OCI-LY7 (cell line): ENCODE measurements around the gene ZNF644. TPM values are rescaled to one million over a fixed set of nuclear protein-coding genes. Genes with fewer than 3 reads are reported as not detected.

Experiments
- BruUV-seq: library from RNA; stranded (reverse); fragments of 400-500 nt; replicated peaks from 2 replicates; lab custom pipeline; 2021; lab: Mats Ljungman, UMichigan
- CTCF ChIA-PET: fragments of 300-600 bp; sonication (Branson Sonifier 250); formaldehyde crosslinking; loops from one replicate; lab custom pipeline; 2022; ENCODE audit warnings: antibody characterized with exemption; ENCODE audit not compliant: unreplicated experiment; lab: Charles Lee
- POLR2A ChIA-PET: fragments of 300-600 bp; sonication (Branson Sonifier 250); formaldehyde crosslinking; loops from one replicate; lab custom pipeline; 2022; ENCODE audit warnings: antibody characterized with exemption; lab: Charles Lee
- DNase-seq: peaks from one replicate; pipeline ENCODE4 v3.0.0-alpha.2; 2015; ENCODE audit warnings: low spot score
- H2AFZ ChIP-seq: fragments of 200-600 bp; sonication (generic), shearing (Covaris generic); 2 replicates; pipeline ENCODE4 v1.6.1; 2014; ENCODE audit warnings: mild to moderate bottlenecking, antibody characterized with exemption, low read length, moderate library complexity
- H3K27ac ChIP-seq: fragments of 200-600 bp; sonication (generic); 2 replicates; pipeline ENCODE4 v1.5.1; 2014; ENCODE audit warnings: mixed run types, low read depth, mild to moderate bottlenecking, moderate library complexity, low read length, inconsistent platforms; ENCODE audit not compliant: poor library complexity, severe bottlenecking
- H3K36me3 ChIP-seq: fragments of 200-600 bp; sonication (generic); 2 replicates; pipeline ENCODE4 v1.6.1; 2014; ENCODE audit warnings: mild to moderate bottlenecking, antibody characterized with exemption, low read length, moderate library complexity, mixed read lengths; ENCODE audit not compliant: insufficient read depth
- H3K4me1 ChIP-seq: fragments of 200-600 bp; sonication (generic); 2 replicates; pipeline ENCODE4 v1.5.1; 2014; ENCODE audit warnings: mild to moderate bottlenecking, low read length; ENCODE audit not compliant: insufficient read depth, poor library complexity, severe bottlenecking
- H3K4me2 ChIP-seq: fragments of 200-600 bp; sonication (generic); 2 replicates; pipeline ENCODE4 v1.6.1; 2014; ENCODE audit warnings: mild to moderate bottlenecking, low read length
- H3K4me3 ChIP-seq: fragments of 200-600 bp; sonication (generic); 2 replicates; pipeline ENCODE4 v1.5.1; 2014; ENCODE audit warnings: mild to moderate bottlenecking, low read depth, low read length; ENCODE audit not compliant: poor library complexity, severe bottlenecking
- H3K79me2 ChIP-seq: fragments of 200-600 bp; sonication (generic); 2 replicates; pipeline ENCODE4 v1.6.1; 2016; ENCODE audit warnings: low read depth, mild to moderate bottlenecking, low read length, moderate library complexity, mixed read lengths; ENCODE audit not compliant: insufficient read depth
- H3K9me2 ChIP-seq: fragments of 200-600 bp; sonication (generic); 2 replicates; pipeline ENCODE4 v1.6.1; 2016; ENCODE audit warnings: mild to moderate bottlenecking, low read length, mixed read lengths; ENCODE audit not compliant: insufficient read depth
- H3K9me3 ChIP-seq: fragments of 200-600 bp; sonication (generic); 2 replicates; pipeline ENCODE4 v1.6.1; 2014; ENCODE audit warnings: mild to moderate bottlenecking, mixed run types, low read length, mixed read lengths
- H4K20me1 ChIP-seq: fragments of 200-600 bp; sonication (generic); 2 replicates; pipeline ENCODE4 v1.6.1; 2014; ENCODE audit warnings: mild to moderate bottlenecking, antibody characterized with exemption, low read length, moderate library complexity, mixed read lengths; ENCODE audit not compliant: insufficient read depth
- CTCF ChIP-seq: fragments of 200-600 bp; sonication (generic); conservative IDR thresholded peaks from 2 replicates; pipeline ENCODE4 v1.5.1; 2014; ENCODE audit warnings: mild to moderate bottlenecking, antibody characterized with exemption, low read length, moderate library complexity, mixed read lengths
- EZH2phosphoT487 ChIP-seq: fragments of 200-600 bp; sonication (generic); IDR thresholded peaks from 2 replicates; pipeline ENCODE4 v1.6.1; 2018; ENCODE audit warnings: low read depth, borderline replicate concordance, mild to moderate bottlenecking, mixed run types, antibody characterized with exemption, low read length, moderate library complexity, mixed read lengths
- intact Hi-C: fragments of 100-400 bp; cut with micrococcal nuclease; formaldehyde crosslinking; loops from one replicate; pipeline ENCODE4 v1.10.0; 2022; ENCODE audit not compliant: unreplicated experiment
- total RNA-seq, 2 experiments: library from RNA; depleted of rRNA in 1 of 2; stranded (reverse); fragments of >200 nt in 1 of 2; shearing (Covaris generic) in 1 of 2; gene quantifications; 2 replicates each; pipeline ENCODE4 v1.2.3, GENCODE V29; 2014 to 2022

The ZNF644 gene
- total RNA-seq, 2 experiments from 2014 or later = 56.6 to 65.1 TPM

- Histone ChIP-seq H4K20me1 (no peaks in the 10 kb centered on the region), H3K4me1 (peaks cover 19% of the 10 kb centered on the region), H3K9me2 (no peaks in the 10 kb centered on the region), H3K4me2 (no peak overlapping the region), H3K36me3 (peaks cover 69% of the 10 kb centered on the region), H3K79me2 (peaks cover 100% of the 10 kb centered on the region), H3K9me3 (peaks cover 40% of the 10 kb centered on the region), H3K27ac (no peak overlapping the region), H2AFZ (no peak overlapping the region), H3K4me3 (no peak overlapping the region)
- TF ChIP-seq CTCF (no peak), EZH2phosphoT487 (no peak)
- ChIA-PET CTCF (no interaction called here), POLR2A (interaction anchor here (0.7 kb wide), 1 partner anchor 50 kb away, joined by 3 read pairs; no protein-coding TSS in a partner anchor)
- no peak for DNase-seq
- BruUV-seq = no TSS peak
- intact Hi-C loops = no loop called here
Observed at GRCh38 chr1:90989302-90989701, 32.5 kb downstream of the ZNF644 start.

- ChIA-PET CTCF (no interaction called here), POLR2A (no interaction called here)
- H3K79me2 ChIP-seq = peaks cover 100% of the 10 kb centered on the region
- H4K20me1 ChIP-seq = 0 out of 2 replicates have a peak, but pooled peaks cover under 1% of the 10 kb centered on the region
- no peak overlapping the region for H3K27ac ChIP-seq
- no peak overlapping the region for H3K4me3 ChIP-seq
- no peak for DNase-seq
- TF ChIP-seq CTCF = no peak
- TF ChIP-seq EZH2phosphoT487 = no peak
- H3K36me3 ChIP-seq = peaks cover 61% of the 10 kb centered on the region
- no TSS peak for BruUV-seq
- H3K9me2 ChIP-seq = no peaks in the 10 kb centered on the region
- no peak overlapping the region for H3K4me2 ChIP-seq
- no peak overlapping the region for H2AFZ ChIP-seq
- intact Hi-C loops = no loop called here
- H3K9me3 ChIP-seq = peaks cover 40% of the 10 kb centered on the region
- peaks cover 16% of the 10 kb centered on the region for H3K4me1 ChIP-seq
Observed at GRCh38 chr1:90987841-90988240, 34.0 kb downstream of the ZNF644 start.

- no peak for DNase-seq
- TF ChIP-seq CTCF = no peak
- TF ChIP-seq EZH2phosphoT487 = no peak
- Histone ChIP-seq H3K4me1 (peaks cover 16% of the 10 kb centered on the region), H3K4me3 (no peak overlapping the region), H3K27ac (no peak overlapping the region), H3K79me2 (peaks cover 100% of the 10 kb centered on the region), H4K20me1 (0 out of 2 replicates have a peak, but pooled peaks cover 3% of the 10 kb centered on the region), H3K36me3 (peaks cover 56% of the 10 kb centered on the region), H2AFZ (no peak overlapping the region), H3K9me3 (peaks cover 38% of the 10 kb centered on the region), H3K9me2 (no peaks in the 10 kb centered on the region), H3K4me2 (no peak overlapping the region)
- BruUV-seq = no TSS peak
- CTCF ChIA-PET = no interaction called here
- POLR2A ChIA-PET = interaction anchor here (0.6 kb wide), 3 partner anchors 87 to 493 kb away, joined by 3 to 6 read pairs (median 4); no protein-coding TSS in a partner anchor
- intact Hi-C loops = no loop called here
Observed at GRCh38 chr1:90986953-90987352, 34.9 kb downstream of the ZNF644 start.
